ENCODE results near the gene FAM25G.
"Not testable (repeated sequence)": the region's sequence is repeated elsewhere in the genome, so short reads cannot be mapped to it uniquely, and the experiment has no call there.

The FAM25G gene

DNA sequence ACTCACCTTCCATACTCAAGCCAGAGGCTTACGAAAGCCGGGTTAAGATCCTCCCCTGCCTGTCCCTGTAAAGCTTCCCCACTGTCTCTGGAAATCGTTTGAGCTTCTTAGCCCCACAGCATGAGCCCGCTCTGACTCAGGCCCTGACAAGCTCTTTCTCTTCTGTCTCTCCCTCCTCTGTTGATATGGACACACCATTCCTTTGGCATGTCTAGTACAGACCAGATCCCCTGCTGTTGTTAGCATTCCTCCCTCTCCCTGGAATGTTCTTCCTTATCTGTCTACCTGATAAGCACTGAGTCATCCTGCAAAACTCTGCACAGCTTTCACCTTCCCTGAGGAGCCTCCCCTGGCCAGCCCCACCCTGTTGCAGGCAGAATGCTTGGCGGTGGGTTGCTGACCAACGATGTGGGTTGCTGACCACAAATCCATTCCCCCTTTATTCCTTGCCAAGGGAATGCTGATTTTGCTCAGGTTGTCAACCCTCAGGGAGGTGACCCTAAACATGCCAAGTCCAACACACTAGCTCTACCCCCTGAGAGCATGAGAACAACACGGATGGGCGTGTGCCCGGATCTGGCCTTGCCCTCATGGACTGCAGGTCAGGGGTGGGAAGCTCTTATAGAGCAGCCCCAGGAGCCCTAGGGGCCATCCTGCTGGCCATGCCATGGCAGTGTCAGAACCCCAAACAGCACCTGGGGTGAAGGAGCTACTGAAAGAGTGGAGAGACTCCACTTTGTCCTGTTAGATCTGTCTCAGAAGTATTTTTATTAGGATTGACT, 28.7 kb downstream of the FAM25G start:
- DNase-seq, result not testable (repeated sequence)

DNA sequence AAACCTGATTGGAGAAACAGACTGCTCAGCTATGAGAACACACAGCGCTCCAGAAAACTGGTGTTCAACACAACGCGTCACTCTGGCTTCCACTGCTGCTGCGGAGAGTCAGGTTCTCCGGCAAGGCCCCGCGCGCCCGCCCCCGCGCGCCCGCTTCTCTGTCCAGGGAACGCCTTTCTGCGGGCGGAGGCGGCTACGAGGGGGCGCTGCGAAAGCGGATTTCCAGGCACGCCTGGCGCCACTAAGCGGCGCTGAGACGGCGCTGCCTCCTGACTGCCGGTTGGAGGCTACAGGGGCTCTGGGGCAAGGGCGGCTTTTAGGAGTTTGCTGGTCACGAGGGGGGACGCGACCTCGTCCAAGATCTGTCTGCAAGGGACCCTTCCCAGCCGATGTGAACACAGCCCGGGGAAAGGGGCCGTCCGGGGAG, 30.2 kb downstream of the FAM25G start:
- peak in 1 of 2 donors; percentile 45 for DNase-seq

DNA sequence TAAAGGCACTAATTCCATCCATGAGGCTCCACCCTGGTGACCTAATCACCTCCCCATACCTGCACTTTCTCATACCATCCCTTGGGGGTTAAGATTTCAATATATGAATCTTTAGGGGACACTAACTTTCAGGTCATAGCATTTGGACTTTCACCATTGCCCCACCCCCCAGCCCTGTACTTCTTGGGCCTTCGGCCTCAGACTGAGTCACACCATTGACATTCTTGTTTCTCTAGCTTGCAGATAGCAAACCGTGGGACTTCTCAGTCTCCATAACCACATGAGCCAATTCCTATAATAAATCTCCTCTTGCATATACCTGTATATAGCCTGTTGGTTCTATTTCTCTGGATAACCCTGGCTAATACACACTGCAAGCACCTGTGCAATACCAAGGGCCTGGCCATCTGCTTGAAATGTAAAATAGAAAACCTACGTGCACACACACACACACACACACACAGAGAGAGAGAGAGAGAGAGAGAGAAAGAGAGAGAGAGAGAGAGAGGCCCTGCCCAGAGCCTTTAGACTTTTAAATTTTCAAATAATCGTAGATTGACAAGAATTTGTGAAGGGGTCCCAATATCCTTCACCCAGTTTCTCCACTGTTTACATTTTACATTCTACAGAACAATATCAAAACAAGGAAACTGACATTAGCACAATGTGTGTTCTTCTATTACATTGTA, 32.9 kb downstream of the FAM25G start:
- no peak for DNase-seq

DNA sequence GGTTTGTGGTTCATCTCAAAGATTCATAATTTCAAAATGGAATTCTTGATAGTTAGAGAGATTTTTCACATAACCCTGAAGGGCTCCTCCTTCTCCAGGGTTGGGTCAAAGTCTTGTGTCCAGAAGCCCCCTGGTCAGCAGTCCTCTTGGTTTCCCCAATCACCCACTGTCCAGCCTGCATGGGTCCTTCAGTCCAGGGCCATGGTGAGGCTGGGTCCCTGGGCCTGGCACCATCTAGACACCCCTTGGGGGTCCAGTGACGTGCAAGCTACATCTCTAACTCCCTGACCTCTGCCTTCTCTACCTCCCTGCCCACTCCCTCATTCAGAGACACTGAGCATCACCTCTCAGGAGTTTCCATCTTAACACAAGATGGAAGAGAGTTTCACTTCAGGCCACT, 33.7 kb downstream of the FAM25G start:
- DNase-seq, result no peak

DNA sequence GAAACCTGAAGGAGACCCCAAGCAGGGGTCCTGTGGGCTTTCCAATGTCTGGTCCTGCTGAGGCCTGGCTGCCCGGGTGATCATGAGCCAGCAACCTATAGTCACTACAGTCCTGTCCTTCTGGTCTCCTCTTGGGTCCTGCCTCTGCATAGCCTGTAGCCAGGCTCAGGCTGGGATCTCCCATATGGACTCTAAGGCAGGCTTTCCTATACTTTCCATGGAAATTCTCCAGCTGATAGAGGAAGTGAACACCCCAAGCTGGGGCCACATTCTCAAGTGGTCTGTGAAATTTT, 34.0 kb downstream of the FAM25G start:
- DNase-seq, result no peak

DNA sequence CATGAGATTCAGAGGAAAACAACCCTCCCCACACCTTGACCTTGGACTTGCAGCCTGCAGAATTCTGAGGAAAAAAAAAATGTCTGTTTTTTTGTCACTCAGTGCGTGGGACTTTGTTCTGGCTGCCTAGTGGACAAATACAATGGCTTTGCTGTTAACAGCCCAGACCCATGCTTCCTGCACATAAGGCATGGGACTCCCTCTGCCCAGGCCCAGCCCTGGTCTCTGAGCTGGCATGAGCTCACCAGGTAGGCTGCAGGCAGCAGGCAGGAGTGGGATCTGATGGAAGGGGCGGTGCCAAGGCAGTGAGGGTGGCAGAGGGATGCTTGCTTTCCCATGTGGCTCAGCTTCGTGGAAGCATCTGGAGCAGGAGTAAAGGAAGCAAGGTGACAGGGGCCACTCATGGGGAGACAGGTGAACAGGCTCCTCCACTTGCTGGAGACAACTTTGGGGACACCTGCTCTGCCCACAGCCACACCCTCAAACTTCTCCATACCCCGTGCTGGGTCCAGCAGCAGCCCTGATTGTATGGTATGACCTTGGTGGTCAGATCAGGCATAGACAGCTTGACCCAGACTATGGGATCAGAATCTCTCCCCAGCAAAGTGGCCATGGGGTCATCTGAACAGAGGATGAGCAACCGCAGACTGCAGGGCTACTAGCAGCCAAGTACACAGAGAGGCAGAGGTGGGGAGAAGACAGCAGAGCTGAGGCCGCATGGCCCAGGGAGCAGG, 34.5 kb downstream of the FAM25G start:
- DNase-seq, result no peak

DNA sequence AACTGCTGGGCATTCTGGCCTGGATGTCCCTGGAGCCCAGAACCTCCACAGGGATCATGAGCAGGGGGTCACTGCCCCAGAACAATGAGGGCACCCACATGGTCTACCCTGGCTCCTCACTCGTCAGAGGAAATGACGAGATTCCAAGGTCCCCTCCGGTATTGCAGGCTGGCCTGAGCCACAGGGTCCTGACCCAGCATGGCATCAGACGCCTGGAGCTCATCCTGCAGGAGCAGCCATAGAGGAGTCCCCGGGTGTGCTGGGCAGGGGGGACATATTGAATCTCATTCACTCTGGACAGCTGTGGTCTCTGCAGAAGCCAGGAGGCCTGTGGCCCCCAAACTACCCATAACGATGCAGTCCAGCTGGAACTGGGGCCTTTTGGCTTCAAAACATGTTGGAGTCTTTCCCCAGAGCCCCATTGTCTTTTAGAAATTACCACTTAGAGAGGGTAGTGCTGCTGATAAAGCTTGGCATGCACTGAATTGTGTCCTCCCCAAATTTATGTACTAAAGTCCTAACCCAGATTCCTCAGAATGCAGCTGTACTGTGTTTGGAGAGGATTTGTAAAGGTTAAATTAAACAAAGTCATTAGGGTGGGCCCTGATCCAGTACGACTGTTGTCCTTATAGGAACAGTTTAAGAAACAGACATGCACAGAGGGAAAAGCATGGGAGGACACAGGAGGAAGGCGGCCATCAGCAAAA, 35.3 kb downstream of the FAM25G start:
- no peak for DNase-seq

DNA sequence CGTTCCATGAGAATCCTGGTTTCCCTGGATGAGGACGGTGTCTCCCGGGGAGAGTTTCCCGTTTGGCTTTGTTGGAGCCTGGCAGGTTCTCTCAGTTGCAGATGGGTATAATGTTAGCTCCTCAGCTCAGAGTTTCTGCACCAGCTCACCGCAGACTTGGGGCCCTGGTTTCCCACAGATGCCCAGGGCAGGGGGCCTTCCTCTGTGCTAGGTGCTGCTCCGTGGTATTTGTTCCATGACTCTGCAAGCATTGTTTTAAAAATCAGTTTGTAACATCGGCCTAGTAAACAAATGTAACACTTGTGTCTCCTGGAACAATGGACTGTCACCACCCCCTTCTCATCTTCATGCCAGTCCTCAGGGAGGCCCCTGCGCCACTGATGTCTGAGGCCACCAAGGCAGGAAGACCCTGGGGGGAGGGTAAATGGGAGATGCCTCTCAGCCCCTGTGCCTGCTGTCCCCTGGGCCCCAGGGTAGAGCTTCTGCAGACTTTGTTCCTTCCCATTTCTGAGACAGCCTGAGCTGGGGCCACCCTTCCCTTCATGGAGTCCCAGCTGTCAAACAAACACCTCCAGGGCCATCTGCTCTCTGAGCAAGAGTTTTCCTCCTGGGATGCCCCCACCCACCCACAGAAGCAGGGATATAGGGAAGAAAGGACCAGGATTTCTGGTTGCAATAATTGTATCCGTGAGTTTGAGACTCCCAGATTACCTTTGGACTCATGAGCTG, 36.0 kb downstream of the FAM25G start:
- DNase-seq, result not testable (repeated sequence)

DNA sequence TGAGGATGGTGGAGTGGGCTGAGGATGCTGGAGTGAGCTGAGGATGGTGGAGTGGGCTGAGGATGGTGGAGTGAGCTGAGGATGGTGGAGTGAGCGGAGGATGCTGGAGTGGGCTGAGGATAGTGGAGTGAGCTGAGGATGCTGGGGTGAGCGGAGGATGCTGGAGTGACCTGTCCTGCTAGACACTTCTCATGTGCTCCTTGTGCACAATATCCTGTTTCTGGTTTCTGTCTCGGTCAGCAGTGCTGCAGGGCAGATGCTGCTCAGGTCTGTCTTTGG, 36.8 kb downstream of the FAM25G start:
- DNase-seq, result no peak

DNA sequence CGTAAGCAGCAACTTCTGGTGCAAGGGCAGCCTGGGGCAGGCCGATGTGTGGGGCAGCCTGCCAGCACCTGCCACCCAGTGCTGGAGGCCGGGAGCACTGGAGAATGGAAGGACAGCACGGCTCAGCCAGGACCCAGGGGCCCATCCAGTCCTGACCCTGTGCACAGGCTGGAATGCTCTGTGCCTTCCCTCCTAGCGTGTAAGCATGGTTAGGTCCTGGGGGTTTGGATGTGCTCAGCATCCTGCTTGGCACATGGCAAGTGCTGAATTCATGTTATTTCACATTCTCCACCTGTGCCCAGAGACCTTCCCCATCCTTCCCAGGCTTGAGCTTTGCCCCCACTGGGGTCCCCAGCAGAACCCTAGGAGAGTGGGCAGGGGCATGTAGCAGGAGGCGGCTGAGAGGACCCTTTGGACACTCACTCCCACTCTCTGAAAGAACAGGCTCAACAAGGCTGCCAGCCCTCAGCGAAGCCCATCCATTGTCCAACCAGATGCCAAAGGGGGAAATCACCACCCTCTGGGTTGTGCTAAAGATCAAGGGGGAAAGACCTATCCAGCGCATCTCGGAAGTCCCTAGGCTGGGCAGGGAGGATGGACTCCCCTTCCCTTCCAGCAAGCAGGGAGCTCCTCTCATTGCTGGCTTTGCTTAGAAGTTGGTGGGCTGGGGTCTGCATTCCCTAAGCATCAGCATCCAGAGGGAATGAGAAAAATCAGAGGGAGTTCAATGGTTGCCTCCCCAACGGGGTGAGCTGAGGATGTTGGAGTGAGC, 37.3 kb downstream of the FAM25G start:
- DNase-seq, result no peak

DNA sequence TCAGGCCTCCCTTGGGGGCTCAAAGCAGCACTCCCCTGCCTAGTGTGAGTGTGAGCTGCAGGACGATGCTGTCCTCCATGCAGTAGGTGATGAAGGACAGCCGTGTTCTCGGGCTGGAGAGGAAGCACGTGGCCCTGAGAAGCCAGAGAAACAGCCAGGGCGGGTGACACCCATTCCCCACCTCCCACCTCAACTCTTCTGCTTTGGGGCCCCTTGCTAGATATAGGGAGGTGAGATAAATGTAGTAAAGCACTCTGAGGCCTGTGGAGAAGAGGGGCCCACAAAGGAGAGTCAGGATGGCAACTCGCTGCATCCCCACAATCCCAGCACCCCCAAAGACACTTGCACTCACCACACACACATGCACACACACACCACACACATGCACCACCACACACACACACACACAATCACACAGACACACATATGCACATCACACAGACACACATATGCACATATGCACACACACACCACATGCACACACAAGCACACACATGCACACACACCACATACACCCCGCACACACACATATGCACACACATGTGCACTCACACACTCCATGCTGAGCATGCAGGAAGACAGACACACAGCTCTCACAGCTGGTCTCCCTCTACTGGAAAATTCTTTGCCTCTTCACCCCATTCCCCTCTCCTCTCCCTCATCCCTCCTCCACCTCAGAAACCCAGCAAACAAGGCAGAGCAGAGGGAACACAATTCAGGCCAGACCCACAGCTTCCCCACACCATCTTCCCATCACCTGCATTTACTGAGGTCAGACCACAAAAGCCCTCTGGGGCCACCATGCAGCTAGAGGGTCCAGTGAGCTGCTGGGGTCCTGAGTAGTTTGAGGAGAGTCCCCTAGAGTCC, 38.1 kb downstream of the FAM25G start:
- no peak for DNase-seq

DNA sequence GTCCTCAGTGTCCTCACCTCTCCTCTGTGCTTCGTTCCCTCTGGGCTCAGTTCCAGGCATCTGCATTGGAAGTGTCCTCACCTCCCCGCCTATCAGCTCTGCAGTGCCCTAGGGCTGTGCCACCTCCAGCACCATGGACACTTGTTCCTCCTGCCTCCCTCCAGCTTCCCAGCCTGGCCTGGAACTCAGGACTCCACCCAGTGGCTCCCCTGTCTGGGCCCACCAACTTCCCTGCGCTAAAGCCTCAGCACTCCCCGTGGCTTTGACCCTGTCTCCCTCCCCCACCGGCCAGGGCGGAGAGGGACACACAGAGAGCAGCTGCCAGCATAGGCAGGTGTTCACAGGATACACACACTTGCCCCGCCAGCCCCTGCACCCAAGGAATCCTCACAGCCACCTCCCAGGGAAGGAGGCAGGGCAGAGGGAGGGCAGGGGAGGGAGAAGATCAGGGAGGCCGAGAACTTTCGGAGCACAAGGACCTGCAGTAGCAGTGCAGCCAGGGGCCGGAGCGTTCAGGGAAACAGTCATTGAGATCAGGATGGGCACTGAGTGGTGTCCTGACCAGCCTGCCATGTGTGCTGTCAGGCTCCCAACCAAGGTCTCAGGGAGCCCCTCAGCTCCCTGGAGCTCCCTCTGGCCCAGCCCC, 38.9 kb downstream of the FAM25G start:
- DNase-seq, result no peak

DNA sequence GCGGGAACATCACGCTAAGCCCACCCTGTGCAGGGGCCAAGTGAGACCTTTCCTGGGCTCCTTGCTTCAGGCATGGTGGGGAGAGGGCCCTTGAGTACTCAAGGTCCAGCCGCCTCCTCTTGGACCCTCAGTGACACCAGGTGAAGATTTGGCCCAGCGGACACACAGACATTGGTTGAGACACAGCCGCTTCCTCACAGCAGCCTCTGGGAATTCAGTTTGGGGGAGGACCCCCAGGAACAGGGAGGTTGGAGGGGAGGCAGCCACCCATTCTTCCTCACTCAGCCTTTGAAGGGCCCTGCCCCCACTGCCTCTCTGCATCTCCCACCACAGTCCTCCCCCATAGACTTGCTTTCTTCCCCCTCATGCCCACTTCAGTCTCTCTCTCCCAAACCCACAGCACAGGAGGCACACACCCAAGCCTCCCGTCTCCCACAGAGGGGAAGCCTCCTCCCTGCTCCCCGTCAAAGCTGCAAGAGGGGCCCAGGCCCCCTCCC, 39.5 kb downstream of the FAM25G start:
- no peak for DNase-seq

DNA sequence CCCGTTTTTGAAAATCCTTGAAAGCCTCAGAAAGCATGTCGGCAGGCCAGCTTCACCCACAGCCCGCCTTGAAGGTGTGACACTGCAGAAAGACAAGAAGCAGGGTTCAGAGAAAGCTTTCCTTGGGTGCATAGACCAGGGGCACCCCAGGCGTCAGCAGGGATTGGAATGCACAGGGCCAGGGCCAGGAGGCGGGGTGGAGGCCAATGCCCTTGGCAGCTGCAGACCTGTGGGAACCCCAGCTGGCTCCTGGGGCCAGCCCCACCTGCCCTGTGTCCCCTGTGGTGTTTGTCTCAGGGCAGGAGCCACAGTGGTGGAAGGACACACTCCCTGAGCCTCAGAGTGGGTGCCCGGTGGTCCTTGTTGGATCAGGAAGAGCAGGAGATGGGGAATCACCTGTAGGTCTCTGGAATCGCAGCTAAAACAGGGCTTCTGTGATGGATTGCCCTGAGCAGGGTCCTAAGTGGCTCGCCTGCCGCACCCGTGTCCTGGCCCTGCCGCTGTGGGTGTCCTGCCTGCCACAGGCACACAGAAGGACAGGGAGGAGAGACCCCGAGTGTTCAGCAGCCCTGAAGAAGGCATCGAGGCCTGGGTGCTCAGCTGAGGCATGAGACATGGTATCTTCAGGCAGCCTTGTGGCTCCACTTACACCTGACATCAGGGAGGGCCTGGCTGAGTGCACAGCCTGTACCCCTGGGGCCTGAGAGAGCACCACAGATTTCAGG, 40.1 kb downstream of the FAM25G start:
- DNase-seq, result no peak

DNA sequence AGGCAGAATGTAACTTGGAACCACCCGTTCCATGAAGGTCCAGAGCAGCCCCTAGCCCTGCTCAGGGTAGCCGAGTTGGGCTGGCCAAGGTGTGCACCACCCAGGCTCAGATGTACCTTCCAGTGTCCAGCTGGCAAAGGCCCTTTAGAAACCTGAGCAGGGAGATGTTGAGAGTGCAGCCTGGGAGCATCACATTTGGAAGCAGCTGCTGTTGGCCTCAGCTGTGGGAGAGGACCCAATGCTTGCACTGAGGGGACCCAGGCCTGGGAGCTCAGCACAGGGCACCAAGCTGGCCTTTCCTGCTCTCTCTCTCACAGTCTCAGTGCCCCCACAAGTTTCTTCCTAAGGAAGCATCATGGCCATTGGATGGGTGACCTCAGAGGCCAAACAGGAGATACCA, 41.1 kb downstream of the FAM25G start:
- no peak for DNase-seq

DNA sequence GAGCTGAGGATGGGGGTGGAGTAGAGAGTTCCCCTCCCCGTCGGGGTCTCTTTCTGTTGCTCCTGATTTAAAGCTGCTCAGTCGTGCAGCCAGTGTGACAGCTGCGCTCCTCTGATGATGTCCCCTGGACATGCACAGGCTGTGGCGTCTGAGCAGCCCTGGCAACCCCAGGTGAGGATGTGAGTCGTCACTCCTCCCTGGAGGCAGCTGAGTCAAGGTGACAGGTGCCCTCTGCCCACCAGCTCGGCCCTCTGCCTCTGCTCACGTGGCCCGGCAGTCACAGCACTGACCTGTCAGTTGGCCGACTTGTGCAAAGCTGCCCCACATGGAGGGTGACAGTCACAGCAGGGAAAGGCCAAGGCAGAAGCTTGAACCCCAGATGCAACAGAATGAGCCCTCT, 41.5 kb downstream of the FAM25G start:
- no peak for DNase-seq

DNA sequence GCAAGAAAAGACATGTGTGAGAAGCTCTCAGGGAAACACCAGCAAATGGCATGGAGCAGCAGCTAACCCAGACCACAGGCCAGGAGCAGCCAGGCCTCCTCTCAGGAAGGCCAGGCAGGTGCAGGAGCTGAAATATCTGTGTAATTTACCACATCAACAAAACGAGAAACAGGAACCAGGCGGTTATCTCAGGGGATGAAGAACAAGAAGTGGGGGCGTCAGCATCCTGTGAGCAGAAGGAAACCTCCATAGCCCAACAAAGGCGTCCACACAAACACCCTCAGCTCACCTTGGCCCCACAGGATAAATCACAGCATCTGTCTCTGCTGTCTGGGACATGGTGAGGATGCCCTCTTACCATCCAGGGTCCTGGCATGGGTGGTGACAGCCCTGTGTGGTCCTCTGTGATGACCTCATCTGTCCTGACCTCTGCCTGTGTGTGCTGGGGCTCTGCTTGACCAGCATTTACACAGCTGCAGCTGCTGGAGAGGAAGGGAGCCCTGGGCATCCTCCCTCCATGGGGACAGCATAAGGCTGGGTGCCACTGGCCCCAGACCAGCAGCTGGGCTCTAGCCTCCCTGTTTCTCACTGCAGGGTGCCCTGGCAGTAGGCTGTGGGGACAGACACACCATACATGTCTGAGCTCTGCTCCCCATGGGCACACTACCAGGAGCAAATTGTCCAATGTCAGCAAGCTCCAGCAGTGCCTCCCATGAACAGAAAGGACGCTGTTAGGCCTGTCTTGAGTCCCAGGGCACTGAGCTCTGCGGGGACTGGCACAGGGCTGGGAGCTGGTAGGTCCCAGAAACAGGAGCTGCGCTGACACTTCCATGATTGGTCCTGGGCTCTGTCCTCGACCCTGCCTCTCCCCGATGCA, 42.2 kb downstream of the FAM25G start:
- no peak for DNase-seq

DNA sequence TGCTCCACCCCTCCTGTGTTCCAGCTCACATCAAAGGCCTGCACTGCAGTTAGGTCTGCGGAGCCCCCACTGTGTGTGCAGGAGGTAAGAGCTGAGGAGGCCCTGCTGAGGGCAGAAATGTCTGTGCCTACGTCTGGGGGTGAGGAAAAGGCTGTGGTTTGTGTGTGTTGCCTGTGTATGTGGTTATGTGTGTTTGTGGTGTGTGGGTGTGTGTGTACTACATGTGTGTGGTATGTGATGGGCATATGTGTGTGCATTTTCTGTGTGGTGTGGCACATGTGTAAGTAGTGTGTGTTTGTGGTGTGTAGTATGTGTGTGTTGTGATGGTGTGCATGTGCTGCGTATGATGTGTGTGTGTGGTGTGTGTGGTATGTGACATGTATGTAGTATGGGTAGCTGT, 43.8 kb downstream of the FAM25G start:
- no peak for DNase-seq

DNA sequence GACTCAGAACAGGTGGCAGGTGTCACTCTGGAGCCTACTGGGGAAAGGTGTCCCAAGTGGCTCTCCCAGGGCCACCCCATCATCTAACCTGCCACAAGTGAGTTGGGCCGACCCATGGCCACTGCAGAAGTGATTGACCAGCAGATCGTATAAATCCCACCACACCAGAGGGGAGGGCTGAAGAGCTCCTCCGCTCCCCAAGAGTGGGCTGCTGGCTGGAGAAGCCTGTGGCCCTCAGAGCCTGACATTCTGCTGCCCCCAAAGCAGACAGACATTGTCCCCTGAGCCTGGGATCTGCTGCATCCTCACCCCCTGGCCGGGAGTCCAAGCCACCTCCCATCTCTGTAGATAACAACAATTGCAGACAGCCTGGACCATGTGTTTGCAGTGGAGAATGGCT, 44.3 kb downstream of the FAM25G start:
- no peak for DNase-seq

All from stimulated activated CD4-positive, alpha-beta T cell treated with anti-CD3 and anti-CD28 coated beads, Interleukin-2, amount 100 ng/mL, for 24 hours (primary cell).